GDM1 (cell line): ENCODE measurements around the gene CAVIN2.

ENCODE experiments used
- DNase-seq: peaks from one replicate; lab custom pipeline; 2025; lab: John Stamatoyannopoulos, UW

Gene CAVIN2

GRCh38 chr2:191839918-191840804 lies 6.7 kb downstream of the CAVIN2 start:
- no peak for DNase-seq

- DNase-seq: no peak
Measured at GRCh38 chr2:191838526-191838925, 8.4 kb downstream of the CAVIN2 start.

GRCh38 chr2:191836853-191837769 lies 9.8 kb downstream of the CAVIN2 start:
- DNase-seq: peak; percentile 34

GRCh38 chr2:191836471-191836852 lies 10.4 kb downstream of the CAVIN2 start:
- no peak for DNase-seq

GRCh38 chr2:191835539-191836350 lies 11.1 kb downstream of the CAVIN2 start:
- no peak for DNase-seq

- no peak for DNase-seq
Measured at GRCh38 chr2:191835100-191835499, 11.8 kb downstream of the CAVIN2 start.

GRCh38 chr2:191833356-191833755 lies 13.5 kb downstream of the CAVIN2 start:
- no peak for DNase-seq

GRCh38 chr2:191832668-191833067 lies 14.2 kb downstream of the CAVIN2 start:
- no peak for DNase-seq

- DNase-seq: peak; percentile 32
Measured at GRCh38 chr2:191831410-191831994, 15.4 kb downstream of the CAVIN2 start.

GRCh38 chr2:191824398-191824797 lies 22.5 kb downstream of the CAVIN2 start:
- no peak for DNase-seq

- no peak for DNase-seq
Measured at GRCh38 chr2:191821078-191821477, 25.8 kb downstream of the CAVIN2 start.

GRCh38 chr2:191818725-191819350 lies 28.1 kb downstream of the CAVIN2 start:
- no peak for DNase-seq

GRCh38 chr2:191818133-191818532 lies 28.8 kb downstream of the CAVIN2 start:
- DNase-seq: no peak

- no peak for DNase-seq
Measured at GRCh38 chr2:191815010-191815409, 31.9 kb downstream of the CAVIN2 start.

GRCh38 chr2:191813943-191814342 lies 32.9 kb downstream of the CAVIN2 start:
- no peak for DNase-seq

- DNase-seq: peak; percentile 24
Measured at GRCh38 chr2:191811807-191812602, 34.9 kb downstream of the CAVIN2 start.

- DNase-seq: no peak
Measured at GRCh38 chr2:191806396-191806795, 40.5 kb downstream of the CAVIN2 start.

GRCh38 chr2:191804766-191805165 lies 42.1 kb downstream of the CAVIN2 start:
- DNase-seq: no peak

GRCh38 chr2:191803007-191803406 lies 43.9 kb downstream of the CAVIN2 start:
- DNase-seq: no peak

GRCh38 chr2:191802180-191802579 lies 44.7 kb downstream of the CAVIN2 start:
- DNase-seq: no peak
